Glutamatergic neuron (in vitro differentiated cells): ENCODE measurements around the gene BUB3. TPM values are rescaled to one million over a fixed set of nuclear protein-coding genes. Genes with fewer than 3 reads are reported as not detected.

Source experiments
- DNase-seq: peaks from one replicate; pipeline ENCODE4 v3.0.0; 2022
- H3K27ac Mint-ChIP-seq: one replicate; pipeline ENCODE4 v1.8.0; 2020; ENCODE audit warnings: mild to moderate bottlenecking, mixed read lengths, inconsistent platforms; ENCODE audit not compliant: unreplicated experiment
- H3K27me3 Mint-ChIP-seq: one replicate; pipeline ENCODE4 v1.8.0; 2020; ENCODE audit warnings: mild to moderate bottlenecking, moderate library complexity, mixed read lengths, inconsistent platforms; ENCODE audit not compliant: unreplicated experiment
- H3K36me3 Mint-ChIP-seq: one replicate; pipeline ENCODE4 v1.8.0; 2020; ENCODE audit warnings: mild to moderate bottlenecking, mixed read lengths, inconsistent platforms; ENCODE audit not compliant: unreplicated experiment
- H3K4me1 Mint-ChIP-seq: one replicate; pipeline ENCODE4 v1.8.0; 2020; ENCODE audit warnings: mild to moderate bottlenecking, low read depth, mixed read lengths, inconsistent platforms; ENCODE audit not compliant: unreplicated experiment
- H3K4me3 Mint-ChIP-seq: one replicate; pipeline ENCODE4 v1.8.0; 2020; ENCODE audit warnings: mild to moderate bottlenecking, mixed read lengths, inconsistent platforms; ENCODE audit not compliant: unreplicated experiment
- H3K9me3 Mint-ChIP-seq: one replicate; pipeline ENCODE4 v1.8.0; 2020; ENCODE audit warnings: mild to moderate bottlenecking, moderate library complexity, mixed read lengths, inconsistent platforms; ENCODE audit not compliant: unreplicated experiment
- CTCF ChIP-seq: fragments of 200-600 bp; sonication (generic); IDR thresholded peaks from one replicate; pipeline ENCODE4 v1.5.0; 2021; ENCODE audit not compliant: partially characterized antibody, unreplicated experiment
- total RNA-seq: library from RNA; stranded (reverse); fragmentation: NEBNext Ultra II Directional; extraction: Animal tissue kit (Norgen Biotek cat#: 25700); gene quantifications from one replicate; pipeline ENCODE4 v1.2.1, GENCODE V29; 2021; ENCODE audit not compliant: unreplicated experiment

The BUB3 gene
- total RNA-seq, 1 donor from 2014 or later = 81.1 TPM

- H3K27ac Mint-ChIP-seq = no peak overlapping the region
- H3K4me3 Mint-ChIP-seq = peak overlapping the region; percentile 65
- peaks cover 41% of the 10 kb centered on the region for H3K27me3 Mint-ChIP-seq
- no peak for DNase-seq
- H3K36me3 Mint-ChIP-seq = no peaks in the 10 kb centered on the region
- peaks cover 28% of the 10 kb centered on the region for H3K4me1 Mint-ChIP-seq
- TF ChIP-seq CTCF = no peak
- peaks cover 11% of the 10 kb centered on the region for H3K9me3 Mint-ChIP-seq
These were observed 9.3 kb upstream of the BUB3 start for GRCh38 chr10:123144697-123145541.

- TF ChIP-seq CTCF = no peak
- Mint-ChIP-seq H3K4me3 (no peak overlapping the region), H3K27ac (no peak overlapping the region), H3K36me3 (no peaks in the 10 kb centered on the region), H3K27me3 (peaks cover 41% of the 10 kb centered on the region), H3K9me3 (peaks cover 13% of the 10 kb centered on the region), H3K4me1 (peaks cover 27% of the 10 kb centered on the region)
- DNase-seq = no peak
These were observed 8.6 kb upstream of the BUB3 start for GRCh38 chr10:123145542-123146012.

- no peak for TF ChIP-seq CTCF
- H3K27ac Mint-ChIP-seq = no peak overlapping the region
- peak; percentile 82 for DNase-seq
- peaks cover 36% of the 10 kb centered on the region for H3K27me3 Mint-ChIP-seq
- no peaks in the 10 kb centered on the region for H3K36me3 Mint-ChIP-seq
- peaks cover 26% of the 10 kb centered on the region for H3K4me1 Mint-ChIP-seq
- peak overlapping the region; percentile 11 for H3K4me3 Mint-ChIP-seq
- peaks cover 13% of the 10 kb centered on the region for H3K9me3 Mint-ChIP-seq
These were observed 7.9 kb upstream of the BUB3 start for GRCh38 chr10:123146013-123146893.

- DNase-seq = no peak
- H3K27ac Mint-ChIP-seq = no peak overlapping the region
- peaks cover 38% of the 10 kb centered on the region for H3K27me3 Mint-ChIP-seq
- peaks cover 31% of the 10 kb centered on the region for H3K4me1 Mint-ChIP-seq
- H3K36me3 Mint-ChIP-seq = no peaks in the 10 kb centered on the region
- peaks cover 14% of the 10 kb centered on the region for H3K9me3 Mint-ChIP-seq
- TF ChIP-seq CTCF = no peak
- peak overlapping the region; percentile 11 for H3K4me3 Mint-ChIP-seq
These were observed 7.1 kb upstream of the BUB3 start for GRCh38 chr10:123146894-123147634.
